Hepatocyte (in vitro differentiated cells): ENCODE data around the gene CRCP.
"Not testable (repeated sequence)": the region's sequence is repeated elsewhere in the genome, so short reads cannot be mapped to it uniquely, and the experiment has no call there.

ENCODE experiments used
- EZH2 ChIP-seq: fragments of 200-600 bp; sonication (generic); IDR thresholded peaks from 2 replicates; pipeline ENCODE4 v1.6.1; 2016; ENCODE audit warnings: antibody characterized with exemption, mild to moderate bottlenecking, borderline replicate concordance
- TF ChIP-seq, protein P1 (sequence below): fragments of 200-600 bp; sonication (generic); IDR thresholded peaks from 2 replicates; pipeline ENCODE4 v1.5.1; 2016; ENCODE audit warnings: antibody characterized with exemption, mild to moderate bottlenecking; ENCODE audit not compliant: poor library complexity

DNA sequence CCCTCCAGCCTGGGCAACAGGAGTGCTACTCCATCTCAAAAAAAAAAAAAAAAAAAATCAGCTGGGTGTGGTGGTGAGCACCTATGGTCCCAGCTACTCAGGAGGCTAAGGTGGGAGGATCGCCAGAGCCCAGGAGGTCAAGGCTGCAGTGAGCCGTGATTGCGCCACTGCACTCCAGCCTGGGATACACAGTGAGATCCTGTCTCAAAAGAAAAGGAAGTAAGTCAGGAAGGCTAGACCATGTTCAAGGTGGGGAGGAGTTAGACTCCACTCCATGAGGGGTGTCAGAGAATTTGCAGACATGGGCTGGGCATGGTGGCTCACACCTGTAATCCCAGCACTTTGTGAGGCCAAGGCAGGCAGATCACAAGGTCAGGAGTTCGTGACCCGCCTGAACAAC is 6.2 kb upstream of the CRCP start:
- TF ChIP-seq, protein P1, sequence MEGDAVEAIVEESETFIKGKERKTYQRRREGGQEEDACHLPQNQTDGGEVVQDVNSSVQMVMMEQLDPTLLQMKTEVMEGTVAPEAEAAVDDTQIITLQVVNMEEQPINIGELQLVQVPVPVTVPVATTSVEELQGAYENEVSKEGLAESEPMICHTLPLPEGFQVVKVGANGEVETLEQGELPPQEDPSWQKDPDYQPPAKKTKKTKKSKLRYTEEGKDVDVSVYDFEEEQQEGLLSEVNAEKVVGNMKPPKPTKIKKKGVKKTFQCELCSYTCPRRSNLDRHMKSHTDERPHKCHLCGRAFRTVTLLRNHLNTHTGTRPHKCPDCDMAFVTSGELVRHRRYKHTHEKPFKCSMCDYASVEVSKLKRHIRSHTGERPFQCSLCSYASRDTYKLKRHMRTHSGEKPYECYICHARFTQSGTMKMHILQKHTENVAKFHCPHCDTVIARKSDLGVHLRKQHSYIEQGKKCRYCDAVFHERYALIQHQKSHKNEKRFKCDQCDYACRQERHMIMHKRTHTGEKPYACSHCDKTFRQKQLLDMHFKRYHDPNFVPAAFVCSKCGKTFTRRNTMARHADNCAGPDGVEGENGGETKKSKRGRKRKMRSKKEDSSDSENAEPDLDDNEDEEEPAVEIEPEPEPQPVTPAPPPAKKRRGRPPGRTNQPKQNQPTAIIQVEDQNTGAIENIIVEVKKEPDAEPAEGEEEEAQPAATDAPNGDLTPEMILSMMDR, result not testable (repeated sequence)
- not testable (repeated sequence) for TF ChIP-seq EZH2
